Stimulated activated CD4-positive, alpha-beta T cell treated with anti-CD3 and anti-CD28 coated beads, Interleukin-1b, Interleukin-23, amount 100 ng/mL, for 24 hours (primary cell): Measurements from ENCODE around the gene INTS14.
"Not testable (repeated sequence)": the region's sequence is repeated elsewhere in the genome, so short reads cannot be mapped to it uniquely, and the experiment has no call there.

ENCODE experiments used
- DNase-seq, 4 experiments: peaks; one replicate each; pipeline ENCODE4 v3.0.0-alpha.2; 2020; ENCODE audit warnings: low read depth in 4 of 4, low spot score in 1 of 4

The INTS14 gene

DNA sequence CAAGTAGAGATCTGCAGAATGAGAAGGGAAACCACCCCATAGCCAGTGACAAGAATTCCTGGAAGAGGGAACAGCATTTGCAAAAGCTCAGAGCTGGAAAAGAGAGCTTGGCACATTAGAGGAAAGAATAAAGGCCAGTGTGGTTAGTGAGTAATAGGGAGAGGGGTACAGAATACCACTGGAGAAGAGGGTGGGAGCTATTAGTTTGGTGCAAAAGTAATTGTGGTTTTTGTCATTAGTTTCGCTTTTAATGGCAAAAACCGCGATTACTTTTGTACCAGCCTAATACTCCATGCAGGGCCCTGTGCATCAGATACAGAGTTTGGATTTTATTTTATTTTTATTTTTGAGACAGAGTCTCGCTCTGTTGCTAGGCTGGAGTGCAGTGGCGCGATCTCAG, 20.6 kb upstream of the INTS14 start:
- DNase-seq, result no peak

GRCh38 chr15:65630760-65631159, 19.8 kb upstream of the INTS14 start:
- no peak for DNase-seq

GRCh38 chr15:65629548-65629947, 18.6 kb upstream of the INTS14 start:
- no peak for DNase-seq

DNA sequence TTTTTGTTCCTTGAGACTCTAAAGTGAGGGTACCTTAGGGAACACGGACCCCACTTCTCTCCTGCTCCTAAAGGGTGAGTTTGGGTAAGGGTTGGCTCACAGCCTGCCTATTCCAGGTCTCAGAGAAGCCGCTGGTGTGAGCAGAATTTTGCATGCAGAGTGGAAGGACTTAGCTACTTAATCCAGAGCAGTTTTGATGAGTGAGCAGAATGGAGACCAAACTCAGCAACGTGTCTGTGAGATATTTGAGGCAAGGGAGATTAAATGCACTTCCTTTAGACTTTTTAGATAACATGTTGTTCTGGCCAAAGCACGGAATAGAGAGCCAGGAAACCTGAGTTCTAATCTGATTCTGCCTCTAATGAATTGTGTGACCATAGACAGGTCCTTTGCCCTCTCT, 15.9 kb upstream of the INTS14 start:
- DNase-seq, result no peak

GRCh38 chr15:65623103-65623502, 12.2 kb upstream of the INTS14 start:
- DNase-seq, result no peak

DNA sequence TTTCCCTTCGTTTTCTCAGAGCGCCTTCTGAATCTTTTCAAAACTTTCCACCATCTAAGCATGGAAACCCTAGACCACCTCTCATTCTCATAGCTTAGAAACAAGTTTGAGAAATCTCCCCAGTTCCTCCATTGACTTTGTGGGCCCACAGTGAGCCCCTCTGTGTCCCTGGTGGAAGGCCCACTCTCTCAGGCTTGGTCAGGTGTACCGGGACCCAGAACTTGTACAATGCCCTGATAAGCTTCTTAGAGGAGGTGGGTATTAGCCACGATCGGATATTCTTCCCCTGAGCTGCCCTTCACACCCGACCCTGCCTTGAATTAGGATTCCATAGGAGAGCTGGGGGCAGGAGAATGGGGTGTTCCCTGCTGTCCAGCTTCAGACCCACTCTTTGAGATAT, 10.7 kb upstream of the INTS14 start, which contains the start of gene SLC24A1:
TSS of gene SLC24A1 (plus strand) at position 301 of the 400 bp plus-strand sequence. CDS start 2,143 bp downstream, outside the sequence.
- DNase-seq, result no peak

DNA sequence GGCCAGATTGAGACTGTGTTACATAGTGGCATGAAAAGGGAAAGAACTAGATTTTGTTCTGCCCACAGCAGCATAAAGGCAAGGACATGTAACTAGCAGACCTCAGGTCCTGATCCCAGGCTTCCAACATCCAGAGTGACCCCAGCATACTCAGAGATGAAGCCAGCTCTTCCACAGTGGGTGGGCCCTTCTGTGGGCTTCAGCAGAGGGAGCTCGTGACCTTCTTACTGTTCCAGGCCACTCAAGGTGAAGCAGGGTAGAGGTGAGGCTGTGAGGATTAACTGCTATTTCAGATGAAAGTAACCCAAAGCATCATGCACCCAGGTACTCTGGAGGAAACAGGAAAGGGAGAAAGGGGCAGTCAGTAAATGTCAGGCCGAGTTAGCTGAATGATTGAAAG, 9.9 kb upstream of the INTS14 start:
- DNase-seq, result no peak

DNA sequence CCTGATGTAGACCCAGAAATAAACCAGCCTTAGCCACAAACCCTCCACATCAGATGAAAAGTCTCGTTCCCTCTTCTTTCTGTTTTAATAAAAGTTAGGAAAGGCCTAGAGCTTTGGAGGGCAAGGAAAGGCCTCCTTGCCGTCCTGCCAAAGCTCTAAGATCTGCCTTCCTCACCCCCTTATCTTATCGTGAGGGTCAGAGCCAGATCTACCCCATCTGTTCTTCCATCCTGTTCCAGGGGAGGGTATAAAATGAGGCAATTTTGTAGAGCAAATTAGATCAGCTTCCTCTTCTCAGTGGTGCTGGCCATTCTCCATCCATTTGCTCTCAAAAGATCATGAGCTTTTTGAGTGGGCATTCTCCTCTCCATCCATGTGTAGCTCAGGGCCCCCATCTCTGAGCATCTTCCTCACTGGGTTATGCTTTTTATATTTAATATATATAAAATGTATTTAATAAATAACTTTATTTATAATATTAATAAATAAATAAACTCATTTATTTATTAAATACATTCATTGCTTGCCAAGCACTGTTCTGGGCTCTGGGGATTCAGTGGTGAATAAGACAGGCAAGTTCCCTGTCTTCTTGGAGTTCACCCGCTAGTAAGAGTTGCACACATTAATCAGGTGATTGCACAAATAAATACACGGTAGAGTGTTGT, 8.8 kb upstream of the INTS14 start:
- DNase-seq, result no peak

DNA sequence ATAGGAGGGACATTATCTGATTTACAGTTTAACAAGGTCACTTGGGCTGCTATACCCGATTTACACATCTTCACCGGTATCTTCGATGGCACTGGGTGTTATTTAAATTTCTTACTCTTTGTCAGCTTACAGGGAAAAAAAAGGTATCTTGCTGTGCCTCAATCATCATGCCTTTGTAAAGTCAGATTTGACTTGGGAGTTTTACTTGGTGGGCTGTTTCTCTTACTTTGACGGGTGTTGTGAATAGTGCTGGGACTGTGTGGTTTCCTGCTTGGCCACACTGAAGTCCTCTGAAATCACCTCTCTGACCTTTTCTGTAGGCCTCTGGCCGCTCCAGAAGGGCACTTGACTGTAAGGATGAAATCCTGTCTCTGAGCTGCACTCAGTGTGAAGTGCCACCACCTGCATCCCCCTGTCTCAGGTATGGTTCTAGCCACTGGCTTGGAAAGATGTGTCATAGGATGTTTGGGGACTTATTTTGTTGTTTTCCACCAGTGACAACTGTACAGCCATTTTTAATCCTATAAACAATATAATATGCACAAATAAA, 7.7 kb upstream of the INTS14 start:
- no peak for DNase-seq

- DNase-seq, result not testable (repeated sequence)
Measured at GRCh38 chr15:65615887-65616286, 5.0 kb upstream of the INTS14 start.

- DNase-seq, result no peak
Measured at GRCh38 chr15:65612949-65613744, 2.2 kb upstream of the INTS14 start.

DNA sequence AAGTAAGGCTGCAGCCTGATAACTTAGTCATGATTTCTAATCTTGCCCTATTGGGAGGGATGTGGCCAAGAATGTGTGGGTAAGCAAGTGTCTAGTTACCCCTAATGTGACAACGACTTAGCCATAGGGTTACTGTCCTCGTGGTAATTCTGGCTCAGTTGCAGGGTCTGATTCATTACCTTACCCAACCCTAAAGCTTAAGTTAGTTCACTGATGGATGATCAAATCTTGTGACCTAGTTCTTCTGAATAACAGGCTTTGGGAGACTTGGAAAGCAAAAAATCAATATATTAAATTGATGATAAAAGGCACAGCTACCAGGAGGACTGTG, 1.6 kb upstream of the INTS14 start:
- DNase-seq, result no peak

DNA sequence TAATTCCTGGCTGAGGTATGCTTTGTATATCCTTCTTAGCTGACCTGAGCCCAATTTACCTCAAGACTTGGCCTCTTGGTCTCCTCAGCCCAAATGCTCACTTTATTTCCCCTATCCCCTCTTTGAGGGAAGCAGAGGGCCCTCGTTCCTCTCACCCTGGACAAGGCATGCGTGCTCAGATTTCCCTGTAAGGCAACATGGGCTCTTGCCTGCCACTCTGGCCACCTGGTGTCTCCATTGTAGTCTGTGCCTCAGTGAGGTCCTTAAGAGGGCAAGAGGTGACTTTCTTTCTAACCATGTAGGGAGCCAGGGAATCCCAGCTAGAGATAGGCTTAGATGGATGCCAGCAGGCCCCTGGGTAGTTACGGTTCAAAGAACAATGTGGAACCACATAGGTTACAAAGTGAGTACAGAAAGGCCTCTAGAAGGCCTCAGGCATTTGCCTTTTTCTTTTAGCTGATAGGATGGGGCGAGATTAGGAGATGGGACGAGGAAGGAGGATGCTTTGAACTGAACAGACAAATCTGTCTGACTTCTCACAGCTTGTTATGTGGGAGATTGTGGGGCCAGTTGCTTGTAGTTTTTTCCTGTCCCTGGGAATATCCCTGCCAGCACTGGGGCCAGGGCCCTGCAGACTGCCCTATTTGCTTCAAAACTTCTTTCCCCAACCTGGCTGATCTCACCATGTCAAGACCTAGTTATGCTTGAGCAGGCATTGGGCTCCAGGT, 1.1 kb upstream of the INTS14 start:
- DNase-seq, result no peak

DNA sequence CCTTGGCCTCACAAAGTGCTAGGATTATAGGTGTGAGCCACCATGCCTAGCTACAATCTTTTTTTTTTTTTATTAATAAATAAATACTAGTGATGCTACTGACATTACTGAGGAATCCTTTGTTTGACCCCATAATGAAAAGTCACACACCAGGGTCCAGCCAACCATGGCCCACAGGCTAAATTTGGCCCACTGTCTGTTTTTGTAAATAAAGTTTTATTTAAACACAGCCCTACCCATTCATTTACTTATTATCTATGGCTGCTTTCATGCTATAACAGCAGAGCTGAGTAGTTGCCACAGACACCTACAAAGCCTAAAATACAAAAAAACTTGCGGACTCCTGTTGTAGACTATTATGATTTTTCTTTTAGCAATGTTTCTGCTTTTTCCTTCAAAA, 7.4 kb downstream of the INTS14 start:
- no peak for DNase-seq

DNA sequence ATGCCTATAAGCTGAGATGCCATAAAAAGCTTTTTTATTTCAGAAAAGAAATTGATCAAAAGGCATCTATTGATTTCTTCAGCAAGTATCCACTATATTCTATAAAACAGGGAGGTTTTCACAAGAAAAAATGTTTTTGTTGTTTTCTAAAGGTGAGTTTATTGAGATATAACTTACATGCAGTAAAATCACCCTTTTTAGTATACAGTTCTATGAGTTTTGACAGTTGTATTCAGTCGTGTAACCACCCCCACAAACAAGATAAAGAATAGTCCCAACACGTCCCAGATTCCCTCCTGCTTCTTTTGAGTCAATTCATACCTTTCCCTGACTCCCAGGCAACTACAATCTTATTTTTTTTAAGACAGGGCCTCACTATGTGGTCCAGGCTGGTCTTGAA, 7.8 kb downstream of the INTS14 start:
- DNase-seq, result no peak

DNA sequence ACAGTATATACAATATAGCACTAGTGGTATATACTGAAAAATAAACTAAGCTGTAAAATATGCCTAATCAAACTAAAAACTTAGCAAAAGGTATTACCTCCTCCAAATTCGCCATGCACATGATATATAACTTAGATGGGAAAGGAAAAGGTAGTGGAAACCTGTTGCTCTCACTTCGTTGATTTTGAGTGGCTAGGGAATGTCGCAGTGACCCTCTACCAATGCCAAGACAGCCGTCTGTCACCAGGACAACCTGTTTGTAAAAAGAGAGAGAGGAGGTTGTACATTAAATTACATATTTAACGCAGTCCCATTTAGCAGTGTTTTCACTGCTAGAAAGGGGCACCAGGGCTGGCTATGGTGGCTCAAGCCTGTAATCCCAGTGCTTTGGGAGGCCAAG, 11.3 kb downstream of the INTS14 start:
- DNase-seq, result no peak

GRCh38 chr15:65598468-65598867, 12.5 kb downstream of the INTS14 start:
- no peak for DNase-seq

GRCh38 chr15:65595960-65596359, 15.0 kb downstream of the INTS14 start:
- no peak for DNase-seq

DNA sequence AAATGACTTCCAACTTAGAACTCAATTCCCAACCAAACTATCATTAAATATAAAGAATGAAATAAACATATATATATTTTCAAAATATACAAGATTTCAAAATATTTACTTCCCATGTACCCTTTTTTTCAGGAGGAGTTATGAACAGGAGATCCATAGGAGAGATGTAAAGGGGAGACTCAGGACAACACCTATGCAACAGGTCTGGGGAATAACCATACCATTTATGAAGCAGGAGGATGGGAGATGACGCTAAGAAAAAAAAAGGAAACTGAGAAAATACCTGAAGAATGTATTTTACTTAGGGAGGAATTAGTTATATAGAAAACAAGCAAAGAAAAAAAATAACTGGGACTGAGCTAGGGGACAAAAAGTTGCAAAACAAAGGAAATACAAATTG, 23.8 kb downstream of the INTS14 start:
- no peak for DNase-seq

DNA sequence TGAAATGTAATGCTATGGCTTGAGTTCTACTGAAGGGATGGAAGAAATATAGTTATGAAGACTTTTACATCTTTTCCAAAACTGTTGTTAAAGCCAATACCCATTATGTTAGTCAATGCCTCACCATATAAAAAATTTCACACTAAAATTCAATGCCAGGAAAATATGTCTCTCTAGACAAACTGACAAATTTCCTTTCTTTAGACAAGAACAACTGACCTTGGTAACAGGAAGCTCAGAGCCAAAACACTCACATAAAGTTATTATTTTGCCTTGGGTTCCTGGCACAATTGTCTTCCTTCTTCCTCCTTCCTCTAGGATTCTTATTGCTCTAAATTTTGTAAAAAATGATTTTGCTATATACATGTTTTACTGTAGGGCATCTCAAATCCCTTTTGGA, 26.7 kb downstream of the INTS14 start:
- DNase-seq, result no peak

DNA sequence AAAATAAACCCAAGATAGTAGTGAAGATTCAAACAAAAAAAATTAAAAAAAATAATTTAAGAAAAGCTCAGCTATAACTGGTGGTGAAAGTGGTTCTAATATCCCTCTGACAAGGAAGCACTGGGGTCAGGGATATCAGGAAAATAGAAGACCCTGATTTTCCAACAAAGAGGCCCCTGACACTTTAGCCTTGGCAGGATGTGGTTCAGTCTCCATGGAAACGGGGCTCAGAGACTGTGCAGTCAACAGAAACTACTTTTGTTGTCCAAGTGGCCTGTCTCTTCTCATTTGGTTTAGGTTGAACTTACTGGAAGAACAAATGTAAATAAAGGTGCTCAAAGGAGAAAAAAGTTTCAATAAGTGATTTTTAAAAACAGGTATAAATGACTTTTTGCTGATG, 27.2 kb downstream of the INTS14 start:
- DNase-seq, result no peak

- no peak for DNase-seq
Measured at GRCh38 chr15:65580287-65580686, 30.6 kb downstream of the INTS14 start.
